ENCODE measurements around the gene LMOD2.

GRCh38 chr7:123682690-123683089 is 27.0 kb downstream of the LMOD2 start:
- peak; percentile 44 to 62 (median 45); a peak in 5 of 6 replicates for TF ChIP-seq CTCF (IDR thresholded peaks at IDR 0.05 in 2 of 3, conservative IDR thresholded peaks at IDR 0.05 in 1 of 3; ENCODE audit: borderline replicate concordance in 1 of 3, insufficient read depth in 1 of 3, low read depth in 2 of 3, low read length in 2 of 3)
- TF ChIP-seq EZH2phosphoT487 (IDR thresholded peaks at IDR 0.05; ENCODE audit: borderline replicate concordance) = no peak
- no peak for TF ChIP-seq ZNF274 (IDR thresholded peaks at IDR 0.05; ENCODE audit: low read depth, low read length)
- TF ChIP-seq YY1 (IDR thresholded peaks at IDR 0.05; ENCODE audit: extremely low read depth, insufficient replicate concordance, low read depth, low read length) = no peak
- TF ChIP-seq POLR2AphosphoS5 (IDR thresholded peaks at IDR 0.05; ENCODE audit: low read depth, low read length) = no peak
- no peak for TF ChIP-seq REST (IDR thresholded peaks at IDR 0.05; ENCODE audit: low read depth)
- no peak for TF ChIP-seq JUND (IDR thresholded peaks at IDR 0.05)
- TF ChIP-seq POLR2A (IDR thresholded peaks at IDR 0.05; ENCODE audit: borderline replicate concordance, extremely low read depth, insufficient read depth, insufficient read length) = no peak
- TF ChIP-seq CEBPB (IDR thresholded peaks at IDR 0.05; ENCODE audit: low read depth) = no peak
- TF ChIP-seq SRF (IDR thresholded peaks at IDR 0.05; ENCODE audit: low read depth) = no peak
- TF ChIP-seq ATF3 (IDR thresholded peaks at IDR 0.05) = no peak
- no peak for TF ChIP-seq EGR1 (IDR thresholded peaks at IDR 0.05; ENCODE audit: low read depth)
- TF ChIP-seq ELF1 (IDR thresholded peaks at IDR 0.05; ENCODE audit: borderline replicate concordance, low read depth) = no peak
- no peak for TF ChIP-seq EZH2 (IDR thresholded peaks at IDR 0.05)

Measured in HCT116 (cell line).